Adipocyte (in vitro differentiated cells): Measurements from ENCODE around the gene CDK5RAP2.
A peak's percentile ranks its signal among the peaks of the same experiment; 100 is the strongest.

Experiments
- DNase-seq: peaks from one replicate; pipeline ENCODE4 v3.0.0-alpha.2; 2015; ENCODE audit warnings: low read depth
- H3K27me3 ChIP-seq: replicated peaks from 2 replicates; pipeline ENCODE4 v1.7.0; 2013; ENCODE audit warnings: mild to moderate bottlenecking, low read length, moderate library complexity; ENCODE audit not compliant: control insufficient read depth, insufficient read depth
- H3K36me3 ChIP-seq: 2 replicates; pipeline ENCODE4 v1.7.0; 2013; ENCODE audit warnings: low read length, mild to moderate bottlenecking, moderate library complexity; ENCODE audit not compliant: control insufficient read depth, insufficient read depth, severe bottlenecking
- H3K4me1 ChIP-seq: 2 replicates; pipeline ENCODE4 v1.7.0; 2013; ENCODE audit warnings: mild to moderate bottlenecking, low read length, moderate library complexity; ENCODE audit not compliant: control insufficient read depth, insufficient read depth
- H3K4me3 ChIP-seq: 2 replicates; pipeline ENCODE4 v1.7.0; 2013; ENCODE audit warnings: mild to moderate bottlenecking, low read length, moderate library complexity
- H3K9ac ChIP-seq: 2 replicates; pipeline ENCODE4 v1.7.0; 2013; ENCODE audit warnings: mild to moderate bottlenecking, low read length, moderate library complexity
- H3K9me3 ChIP-seq: 2 replicates; pipeline ENCODE4 v1.7.0; 2013; ENCODE audit warnings: mild to moderate bottlenecking, low read length, moderate library complexity; ENCODE audit not compliant: control insufficient read depth

The CDK5RAP2 gene

GRCh38 chr9:120432600-120432999 lies 147.4 kb downstream of the CDK5RAP2 start:
- no peaks in the 10 kb centered on the region for H3K9me3 ChIP-seq
- no peak overlapping the region for H3K9ac ChIP-seq
- no peak overlapping the region for H3K4me3 ChIP-seq
- DNase-seq: no peak
- H3K27me3 ChIP-seq: no peaks in the 10 kb centered on the region
- H3K4me1 ChIP-seq: peaks cover 26% of the 10 kb centered on the region
- H3K36me3 ChIP-seq: no peaks in the 10 kb centered on the region

- peaks cover 19% of the 10 kb centered on the region for H3K4me1 ChIP-seq
- no peak overlapping the region for H3K4me3 ChIP-seq
- H3K36me3 ChIP-seq: no peaks in the 10 kb centered on the region
- H3K27me3 ChIP-seq: no peaks in the 10 kb centered on the region
- H3K9me3 ChIP-seq: no peaks in the 10 kb centered on the region
- no peak overlapping the region for H3K9ac ChIP-seq
- DNase-seq: no peak
Observed at GRCh38 chr9:120431268-120431667, 148.7 kb downstream of the CDK5RAP2 start.

GRCh38 chr9:120424248-120424647 lies 155.7 kb downstream of the CDK5RAP2 start:
- Histone ChIP-seq H3K9me3 (no peaks in the 10 kb centered on the region), H3K4me1 (no peaks in the 10 kb centered on the region), H3K27me3 (no peaks in the 10 kb centered on the region), H3K9ac (no peak overlapping the region), H3K4me3 (no peak overlapping the region), H3K36me3 (peaks cover 13% of the 10 kb centered on the region)
- no peak for DNase-seq

- Histone ChIP-seq H3K4me3 (no peak overlapping the region), H3K9ac (no peak overlapping the region), H3K9me3 (no peaks in the 10 kb centered on the region), H3K4me1 (no peaks in the 10 kb centered on the region), H3K27me3 (no peaks in the 10 kb centered on the region), H3K36me3 (peaks cover 13% of the 10 kb centered on the region)
- DNase-seq: no peak
Observed at GRCh38 chr9:120423812-120424211, 156.2 kb downstream of the CDK5RAP2 start.

GRCh38 chr9:120421977-120422376 lies 158.0 kb downstream of the CDK5RAP2 start:
- Histone ChIP-seq H3K9me3 (no peaks in the 10 kb centered on the region), H3K27me3 (no peaks in the 10 kb centered on the region), H3K9ac (no peak overlapping the region), H3K4me1 (peaks cover 3% of the 10 kb centered on the region), H3K4me3 (no peak overlapping the region), H3K36me3 (peaks cover 17% of the 10 kb centered on the region)
- DNase-seq: no peak

- peaks cover 17% of the 10 kb centered on the region for H3K36me3 ChIP-seq
Observed at GRCh38 chr9:120418315-120418714, 161.7 kb downstream of the CDK5RAP2 start.

GRCh38 chr9:120416781-120417427 lies 163.1 kb downstream of the CDK5RAP2 start:
- H3K36me3 ChIP-seq: peaks cover 11% of the 10 kb centered on the region
- H3K9me3 ChIP-seq: no peaks in the 10 kb centered on the region
- H3K4me1 ChIP-seq: peaks cover 13% of the 10 kb centered on the region

More at GRCh38 chr9:120418315-120418714, 161.7 kb downstream of the CDK5RAP2 start:
- Histone ChIP-seq H3K9ac (no peak overlapping the region), H3K4me3 (no peak overlapping the region), H3K4me1 (peaks cover 5% of the 10 kb centered on the region), H3K27me3 (no peaks in the 10 kb centered on the region), H3K9me3 (no peaks in the 10 kb centered on the region)
- DNase-seq: no peak

GRCh38 chr9:120413121-120414048 lies 166.6 kb downstream of the CDK5RAP2 start:
- no peak overlapping the region for H3K4me3 ChIP-seq
- no peak for DNase-seq

More at GRCh38 chr9:120416781-120417427, 163.1 kb downstream of the CDK5RAP2 start:
- no peaks in the 10 kb centered on the region for H3K27me3 ChIP-seq
- DNase-seq: no peak
- no peak overlapping the region for H3K4me3 ChIP-seq
- H3K9ac ChIP-seq: no peak overlapping the region

GRCh38 chr9:120412425-120412951 lies 167.5 kb downstream of the CDK5RAP2 start:
- peaks cover 16% of the 10 kb centered on the region for H3K36me3 ChIP-seq

More at GRCh38 chr9:120413121-120414048, 166.6 kb downstream of the CDK5RAP2 start:
- Histone ChIP-seq H3K9ac (no peak overlapping the region), H3K36me3 (peaks cover 7% of the 10 kb centered on the region), H3K9me3 (no peaks in the 10 kb centered on the region), H3K4me1 (peaks cover 23% of the 10 kb centered on the region), H3K27me3 (no peaks in the 10 kb centered on the region)

GRCh38 chr9:120411862-120412424 lies 168.0 kb downstream of the CDK5RAP2 start:
- H3K27me3 ChIP-seq: no peaks in the 10 kb centered on the region
- peaks cover 20% of the 10 kb centered on the region for H3K4me1 ChIP-seq
- no peak overlapping the region for H3K9ac ChIP-seq
- H3K9me3 ChIP-seq: no peaks in the 10 kb centered on the region
- H3K4me3 ChIP-seq: no peak overlapping the region
- peaks cover 20% of the 10 kb centered on the region for H3K36me3 ChIP-seq
- DNase-seq: no peak

More at GRCh38 chr9:120412425-120412951, 167.5 kb downstream of the CDK5RAP2 start:
- peaks cover 23% of the 10 kb centered on the region for H3K4me1 ChIP-seq
- no peak overlapping the region for H3K9ac ChIP-seq
- H3K4me3 ChIP-seq: no peak overlapping the region
- H3K27me3 ChIP-seq: no peaks in the 10 kb centered on the region
- no peaks in the 10 kb centered on the region for H3K9me3 ChIP-seq
- peak; percentile 80 for DNase-seq
